ENCODE measurements around the gene CRAMP1. TPM values are rescaled to one million over a fixed set of nuclear protein-coding genes. Genes with fewer than 3 reads are reported as not detected.
A peak's percentile ranks its signal among the peaks of the same experiment; 100 is the strongest.

The CRAMP1 gene
- total RNA-seq, 1 donor from 2014 or later: 18.0 TPM

DNA sequence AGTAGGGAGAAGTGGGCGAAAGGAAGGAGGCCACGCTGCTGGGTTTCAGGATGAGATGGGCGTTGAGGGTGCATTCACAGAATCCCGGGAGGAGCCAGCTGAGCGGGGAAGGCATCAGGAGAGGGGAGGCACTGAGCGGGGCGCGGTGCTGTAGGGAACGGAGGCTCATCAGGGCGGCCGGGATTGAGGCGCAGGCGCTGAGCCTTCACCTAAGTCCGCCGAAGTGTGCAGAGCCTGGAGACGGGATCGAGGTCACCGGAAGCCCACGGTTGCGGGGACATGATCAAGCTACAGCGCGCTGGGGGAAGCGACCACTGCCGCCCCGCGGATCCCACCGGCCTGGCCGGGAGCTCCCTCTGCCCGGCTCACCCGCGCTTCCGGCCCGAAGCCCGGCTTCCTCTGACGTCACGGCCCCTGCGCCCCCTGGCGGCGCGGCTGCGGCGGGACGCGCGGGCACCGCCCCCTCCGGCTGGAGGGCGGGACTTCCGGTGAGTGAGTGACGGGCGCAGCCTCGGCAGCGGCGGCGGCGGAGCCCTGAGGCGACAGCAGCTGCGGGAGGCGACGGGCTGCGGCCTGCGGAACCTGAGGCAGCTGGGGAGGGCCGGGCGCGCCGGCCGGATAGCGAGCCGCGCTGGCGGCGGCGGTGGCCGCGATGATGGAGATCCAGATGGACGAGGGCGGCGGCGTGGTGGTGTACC is 93.7 kb downstream of the CRAMP1 start, which contains the start of gene MAPK8IP3:
Gene MAPK8IP3 (plus strand): TSS at position 508 of the 698 bp plus-strand sequence. CDS start 145 bp downstream, at position 653.
- Histone ChIP-seq H2AFZ (ENCODE audit: low read depth, low read length) (peak within 1 kb of the TSS; percentile 98), H3K27ac (ENCODE audit: low read depth, low read length) (peak within 1 kb of the TSS; percentile 92), H3K9me3 (ENCODE audit: insufficient read depth, low read depth, low read length) (no peaks in the 10 kb centered on the region), H3K4me3 (ENCODE audit: insufficient read depth, low read depth, low read length) (peak within 1 kb of the TSS; percentile 91), H3K79me2 (ENCODE audit: insufficient read depth, low read length) (peaks cover 51% of the 10 kb centered on the region), H3K36me3 (ENCODE audit: insufficient read depth, low read length) (peaks cover 19% of the 10 kb centered on the region), H3K9ac (ENCODE audit: low read length) (peak within 1 kb of the TSS; percentile 98), H3K4me2 (ENCODE audit: low read length) (peak within 1 kb of the TSS; percentile 99), H3K27me3 (ENCODE audit: insufficient read depth, low read length) (no peaks in the 10 kb centered on the region), H3K4me1 (ENCODE audit: insufficient read depth, low read length) (peaks cover 27% of the 10 kb centered on the region), H4K20me1 (ENCODE audit: insufficient read depth, low read length) (peaks cover 38% of the 10 kb centered on the region)
- Mint-ChIP-seq H3K4me3 (ENCODE audit: unreplicated experiment) (peak within 1 kb of the TSS; percentile 99), H3K27ac (ENCODE audit: unreplicated experiment) (peak within 1 kb of the TSS; percentile 95), H3K4me1 (ENCODE audit: low read depth, unreplicated experiment) (peaks cover 28% of the 10 kb centered on the region), H3K9me3 (ENCODE audit: unreplicated experiment) (no peaks in the 10 kb centered on the region), H3K27me3 (ENCODE audit: low read depth, unreplicated experiment) (no peaks in the 10 kb centered on the region), H3K36me3 (ENCODE audit: low read depth, unreplicated experiment) (peaks cover 10% of the 10 kb centered on the region)
- DNase-seq (ENCODE audit: low read depth) (peak; percentile 59), FAIRE-seq (no peak)
- TF ChIP-seq, protein P1, sequence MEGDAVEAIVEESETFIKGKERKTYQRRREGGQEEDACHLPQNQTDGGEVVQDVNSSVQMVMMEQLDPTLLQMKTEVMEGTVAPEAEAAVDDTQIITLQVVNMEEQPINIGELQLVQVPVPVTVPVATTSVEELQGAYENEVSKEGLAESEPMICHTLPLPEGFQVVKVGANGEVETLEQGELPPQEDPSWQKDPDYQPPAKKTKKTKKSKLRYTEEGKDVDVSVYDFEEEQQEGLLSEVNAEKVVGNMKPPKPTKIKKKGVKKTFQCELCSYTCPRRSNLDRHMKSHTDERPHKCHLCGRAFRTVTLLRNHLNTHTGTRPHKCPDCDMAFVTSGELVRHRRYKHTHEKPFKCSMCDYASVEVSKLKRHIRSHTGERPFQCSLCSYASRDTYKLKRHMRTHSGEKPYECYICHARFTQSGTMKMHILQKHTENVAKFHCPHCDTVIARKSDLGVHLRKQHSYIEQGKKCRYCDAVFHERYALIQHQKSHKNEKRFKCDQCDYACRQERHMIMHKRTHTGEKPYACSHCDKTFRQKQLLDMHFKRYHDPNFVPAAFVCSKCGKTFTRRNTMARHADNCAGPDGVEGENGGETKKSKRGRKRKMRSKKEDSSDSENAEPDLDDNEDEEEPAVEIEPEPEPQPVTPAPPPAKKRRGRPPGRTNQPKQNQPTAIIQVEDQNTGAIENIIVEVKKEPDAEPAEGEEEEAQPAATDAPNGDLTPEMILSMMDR (IDR thresholded peaks at IDR 0.05; ENCODE audit: insufficient read depth, low read depth, low read length): peak; percentile 53
- no peak for TF ChIP-seq EZH2 (IDR thresholded peaks at IDR 0.05; ENCODE audit: insufficient read depth, low read length)

DNA sequence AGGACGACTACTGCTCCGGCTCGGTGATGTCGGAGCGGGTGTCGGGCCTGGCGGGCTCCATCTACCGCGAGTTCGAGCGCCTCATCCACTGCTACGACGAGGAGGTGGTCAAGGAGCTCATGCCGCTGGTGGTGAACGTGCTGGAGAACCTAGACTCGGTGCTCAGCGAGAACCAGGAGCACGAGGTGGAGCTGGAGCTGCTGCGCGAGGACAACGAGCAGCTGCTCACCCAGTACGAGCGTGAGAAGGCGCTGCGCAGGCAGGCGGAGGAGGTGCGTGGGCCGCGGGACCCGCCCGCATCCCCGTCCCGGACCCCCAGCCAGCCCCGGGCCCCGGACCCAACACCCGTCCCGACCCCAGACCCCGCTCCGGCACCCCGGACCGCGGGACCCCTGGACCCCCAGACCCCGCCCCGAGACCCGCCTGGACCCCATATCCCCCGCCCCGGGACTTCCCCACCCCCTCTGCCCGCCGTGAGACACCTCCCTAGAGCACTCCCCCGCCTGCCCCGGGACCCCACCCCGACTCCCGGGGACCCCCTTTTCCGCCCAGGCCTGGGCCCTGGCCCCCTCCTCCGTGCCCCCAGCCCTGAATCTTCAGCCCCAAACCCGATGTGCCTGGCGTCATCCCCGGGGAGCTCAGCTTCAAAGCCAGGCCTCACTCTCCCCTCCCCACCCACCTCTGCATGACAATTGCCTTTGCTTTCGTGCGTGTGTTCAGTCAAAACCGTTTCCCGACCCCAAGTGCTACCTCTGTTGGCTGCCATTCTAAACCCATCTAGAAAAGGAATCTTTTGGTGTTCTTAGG is 94.4 kb downstream of the CRAMP1 start:
- Histone ChIP-seq H2AFZ (ENCODE audit: low read depth, low read length) (peak overlapping the region; percentile 86), H4K20me1 (ENCODE audit: insufficient read depth, low read length) (peaks cover 46% of the 10 kb centered on the region), H3K9me3 (ENCODE audit: insufficient read depth, low read depth, low read length) (no peaks in the 10 kb centered on the region), H3K4me3 (ENCODE audit: insufficient read depth, low read depth, low read length) (peak overlapping the region; percentile 91), H3K4me2 (ENCODE audit: low read length) (peak overlapping the region; percentile 99), H3K9ac (ENCODE audit: low read length) (peak overlapping the region; percentile 98), H3K79me2 (ENCODE audit: insufficient read depth, low read length) (peaks cover 58% of the 10 kb centered on the region), H3K4me1 (ENCODE audit: insufficient read depth, low read length) (peaks cover 27% of the 10 kb centered on the region), H3K27me3 (ENCODE audit: insufficient read depth, low read length) (no peaks in the 10 kb centered on the region), H3K27ac (ENCODE audit: low read depth, low read length) (peak overlapping the region; percentile 92), H3K36me3 (ENCODE audit: insufficient read depth, low read length) (peaks cover 11% of the 10 kb centered on the region)
- Mint-ChIP-seq H3K4me3 (ENCODE audit: unreplicated experiment) (peak overlapping the region; percentile 92), H3K36me3 (ENCODE audit: low read depth, unreplicated experiment) (peaks cover 10% of the 10 kb centered on the region), H3K9me3 (ENCODE audit: unreplicated experiment) (no peaks in the 10 kb centered on the region), H3K27ac (ENCODE audit: unreplicated experiment) (peak overlapping the region; percentile 77), H3K4me1 (ENCODE audit: low read depth, unreplicated experiment) (peaks cover 20% of the 10 kb centered on the region), H3K27me3 (ENCODE audit: low read depth, unreplicated experiment) (no peaks in the 10 kb centered on the region)
- TF ChIP-seq, protein P1 (IDR thresholded peaks at IDR 0.05; ENCODE audit: insufficient read depth, low read depth, low read length): no peak
- no peak for TF ChIP-seq EZH2 (IDR thresholded peaks at IDR 0.05; ENCODE audit: insufficient read depth, low read length)
- DNase-seq (ENCODE audit: low read depth) (peak; percentile 29), FAIRE-seq (no peak)
